H9 (cell line): ENCODE measurements around the gene MPP2. TPM values are rescaled to one million over a fixed set of nuclear protein-coding genes. Genes with fewer than 3 reads are reported as not detected.

Experiments used
- DNase-seq: peaks from one replicate; pipeline ENCODE4 v3.0.0-alpha.2; 2017
- H2AFZ ChIP-seq: one replicate; pipeline ENCODE4 v1.6.1; 2013; ENCODE audit warnings: mild to moderate bottlenecking, low read length, control low read depth, moderate library complexity
- H2AK5ac ChIP-seq: 2 replicates; pipeline ENCODE4 v1.6.1; 2013; ENCODE audit warnings: low read length, control low read depth, mixed read lengths; ENCODE audit not compliant: insufficient read length
- H2BK120ac ChIP-seq: one replicate; pipeline ENCODE4 v1.6.1; 2013; ENCODE audit warnings: low read depth, mild to moderate bottlenecking, low read length, control low read depth, inconsistent platforms; ENCODE audit not compliant: poor library complexity, severe bottlenecking
- H2BK12ac ChIP-seq: 2 replicates; pipeline ENCODE4 v1.6.1; 2013; ENCODE audit warnings: low read length, control low read depth, mixed read lengths, low read depth; ENCODE audit not compliant: insufficient read length
- H2BK15ac ChIP-seq: 2 replicates; pipeline ENCODE4 v1.6.1; 2013; ENCODE audit warnings: low read depth, low read length, control low read depth
- H2BK20ac ChIP-seq: one replicate; pipeline ENCODE4 v1.6.1; 2013; ENCODE audit warnings: low read depth, mild to moderate bottlenecking, low read length, control low read depth, inconsistent platforms; ENCODE audit not compliant: poor library complexity, severe bottlenecking
- H2BK5ac ChIP-seq: 2 replicates; pipeline ENCODE4 v1.6.1; 2013; ENCODE audit warnings: low read length, control low read depth, mixed read lengths; ENCODE audit not compliant: insufficient read length
- H3K14ac ChIP-seq: 2 replicates; pipeline ENCODE4 v1.6.1; 2013; ENCODE audit warnings: low read length, control low read depth; ENCODE audit not compliant: insufficient read depth
- H3K18ac ChIP-seq: 2 replicates; pipeline ENCODE4 v1.6.1; 2013; ENCODE audit warnings: low read depth, mild to moderate bottlenecking, mixed read lengths, low read length, control low read depth; ENCODE audit not compliant: insufficient read length
- H3K23ac ChIP-seq: 2 replicates; pipeline ENCODE4 v1.6.1; 2013; ENCODE audit warnings: low read length, control low read depth, mixed read lengths, low read depth; ENCODE audit not compliant: insufficient read length
- H3K23me2 ChIP-seq: 2 replicates; pipeline ENCODE4 v1.6.1; 2013; ENCODE audit warnings: low read depth, mild to moderate bottlenecking, mixed read lengths, low read length, control low read depth; ENCODE audit not compliant: insufficient read length, poor library complexity, severe bottlenecking
- H3K27ac ChIP-seq: 2 replicates; pipeline ENCODE4 v1.5.1; 2013; ENCODE audit warnings: low read length, control low read depth, mixed read lengths, low read depth; ENCODE audit not compliant: insufficient read length
- H3K27me3 ChIP-seq: 2 replicates; pipeline ENCODE4 v1.6.1; 2013; ENCODE audit warnings: low read length, control low read depth, inconsistent platforms; ENCODE audit not compliant: insufficient read depth
- H3K4ac ChIP-seq: 2 replicates; pipeline ENCODE4 v1.6.1; 2013; ENCODE audit warnings: low read depth, mild to moderate bottlenecking, control low read depth, inconsistent platforms, low read length, moderate library complexity
- H3K4me1 ChIP-seq: 2 replicates; pipeline ENCODE4 v1.6.1; 2013; ENCODE audit warnings: low read length, control low read depth, inconsistent platforms; ENCODE audit not compliant: insufficient read depth
- H3K4me2 ChIP-seq: 2 replicates; pipeline ENCODE4 v1.6.1; 2013; ENCODE audit warnings: low read length, control low read depth, mixed read lengths; ENCODE audit not compliant: insufficient read length, insufficient read depth
- H3K56ac ChIP-seq: 2 replicates; pipeline ENCODE4 v1.6.1; 2013; ENCODE audit warnings: low read depth, mild to moderate bottlenecking, mixed read lengths, low read length, control low read depth; ENCODE audit not compliant: insufficient read length
- H3K79me1 ChIP-seq: 2 replicates; pipeline ENCODE4 v1.6.1; 2013; ENCODE audit warnings: low read depth, mild to moderate bottlenecking, moderate library complexity, low read length, control low read depth, inconsistent platforms; ENCODE audit not compliant: insufficient read depth, poor library complexity, severe bottlenecking
- H3K79me2 ChIP-seq: 2 replicates; pipeline ENCODE4 v1.6.1; 2013; ENCODE audit warnings: low read length, control low read depth, inconsistent platforms; ENCODE audit not compliant: insufficient read depth
- H3K9ac ChIP-seq: 2 replicates; pipeline ENCODE4 v1.6.1; 2013; ENCODE audit warnings: low read length, control low read depth, mixed read lengths; ENCODE audit not compliant: insufficient read length; ENCODE audit errors: extremely low read depth
- H3K9me3 ChIP-seq: one replicate; pipeline ENCODE4 v1.6.1; 2013; ENCODE audit warnings: low read depth, low read length, inconsistent platforms; ENCODE audit not compliant: control insufficient read depth
- H3T11ph ChIP-seq: one replicate; pipeline ENCODE4 v1.6.1; 2013; ENCODE audit warnings: mild to moderate bottlenecking, low read length, control low read depth, inconsistent platforms
- H4K20me1 ChIP-seq: one replicate; pipeline ENCODE4 v1.6.1; 2013; ENCODE audit not compliant: control insufficient read depth, insufficient read length, insufficient read depth
- H4K5ac ChIP-seq: 2 replicates; pipeline ENCODE4 v1.6.1; 2013; ENCODE audit warnings: low read depth, mild to moderate bottlenecking, mixed read lengths, low read length, control low read depth; ENCODE audit not compliant: insufficient read length
- H4K8ac ChIP-seq: replicated peaks from 2 replicates; pipeline ENCODE4 v1.6.1; 2013; ENCODE audit warnings: low read length, control low read depth, mixed read lengths, low read depth; ENCODE audit not compliant: insufficient read length
- H4K91ac ChIP-seq: 2 replicates; pipeline ENCODE4 v1.6.1; 2013; ENCODE audit warnings: low read depth, mild to moderate bottlenecking, moderate library complexity, mixed read lengths, low read length, control low read depth; ENCODE audit not compliant: insufficient read length
- H3K27ac Mint-ChIP-seq, 3 experiments: 2 replicates in 2 of 3; 3 replicates in 1 of 3; pipeline ENCODE4 v1.8.0; 2020 to 2021; ENCODE audit warnings: mixed read lengths in 3 of 3, mild to moderate bottlenecking in 1 of 3, moderate library complexity in 1 of 3
- H3K27me3 Mint-ChIP-seq: 2 replicates; pipeline ENCODE4 v1.8.0; 2021; ENCODE audit warnings: low read depth, mild to moderate bottlenecking, moderate library complexity, mixed read lengths
- H3K36me3 Mint-ChIP-seq, 3 experiments: 2 replicates in 2 of 3; 3 replicates in 1 of 3; pipeline ENCODE4 v1.8.0; 2020 to 2021; ENCODE audit warnings: low read depth in 3 of 3, mixed read lengths in 3 of 3; ENCODE audit not compliant: insufficient read depth in 1 of 3
- H3K4me1 Mint-ChIP-seq, 2 experiments: 2 replicates each; pipeline ENCODE4 v1.8.0; 2020; ENCODE audit warnings: mixed read lengths in 2 of 2
- H3K4me3 Mint-ChIP-seq, 2 experiments: 2 replicates in 1 of 2; 3 replicates in 1 of 2; pipeline ENCODE4 v1.8.0; 2020 to 2021; ENCODE audit warnings: mild to moderate bottlenecking in 2 of 2, mixed read lengths in 2 of 2, moderate library complexity in 1 of 2
- H3K9me3 Mint-ChIP-seq, 2 experiments: 2 replicates in 1 of 2; 3 replicates in 1 of 2; pipeline ENCODE4 v1.8.0; 2020; ENCODE audit warnings: mild to moderate bottlenecking in 2 of 2, mixed read lengths in 2 of 2, moderate library complexity in 1 of 2
- WGBS: extraction: QIAGEN DNeasy Blood & Tissue Kit; methylation state at CpG from one replicate; pipeline ENCODE4 v1.1.7; 2013; ENCODE audit warnings: missing lambda C conversion rate, low lambda C conversion rate, mixed read lengths; ENCODE audit not compliant: insufficient read length; ENCODE audit errors: extremely low coverage; 5-methylcytosine and 5-hydroxymethylcytosine counted together
- total RNA-seq: library from RNA; stranded (reverse); gene quantifications from 2 replicates; pipeline ENCODE4 v1.2.1, GENCODE V29; 2021
- TF ChIP-seq, protein P1 (sequence below): fragments of 200-600 bp; sonication (generic); conservative IDR thresholded peaks from 3 replicates; pipeline ENCODE4 v1.8.0; 2021; ENCODE audit warnings: antibody characterized with exemption, mild to moderate bottlenecking

Gene MPP2
- total RNA-seq, 1 experiment from 2014 or later, result 16.3 TPM

DNA sequence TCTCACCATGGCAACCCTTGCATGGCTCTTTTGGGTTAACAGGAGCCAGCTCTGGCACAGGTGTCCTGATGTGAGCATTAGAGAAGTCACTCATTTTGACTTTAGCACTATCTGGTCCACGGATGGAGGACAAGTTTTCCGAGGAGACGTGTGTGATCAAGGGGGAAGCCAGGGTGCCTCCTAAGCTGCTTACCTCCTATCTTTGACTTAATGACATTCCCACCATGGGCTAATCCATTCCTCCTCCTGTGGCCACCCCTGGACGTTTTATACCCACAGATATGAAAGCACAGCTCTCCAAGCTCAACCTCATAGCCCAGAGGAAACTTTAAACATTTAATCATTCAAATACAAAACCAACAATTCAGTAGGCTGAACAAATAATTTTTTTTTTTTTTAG, 18.8 kb downstream of the MPP2 start:
- no peak overlapping the region for H4K91ac ChIP-seq
- Mint-ChIP-seq H3K4me3 (no peak overlapping the region), H3K36me3 (peaks cover 0 to 13% (median 8%) of the 10 kb centered on the region in 3 experiments; a peak in 4 of 7 replicates), H3K27me3 (no peaks in the 10 kb centered on the region), H3K9me3 (no peaks in the 10 kb centered on the region), H3K27ac (no peak overlapping the region; a peak in 1 of 7 replicates), H3K4me1 (peaks cover 25 to 31% of the 10 kb centered on the region in 2 experiments)
- H4K5ac ChIP-seq, result no peak overlapping the region
- H3K4me1 ChIP-seq, result peaks cover 12% of the 10 kb centered on the region
- H4K8ac ChIP-seq, result no peak overlapping the region
- H3K79me1 ChIP-seq, result no peaks in the 10 kb centered on the region
- no peak overlapping the region for H3K56ac ChIP-seq
- H3K4me2 ChIP-seq, result no peak overlapping the region
- H3K18ac ChIP-seq, result no peak overlapping the region
- H3K14ac ChIP-seq, result no peak overlapping the region
- no peak overlapping the region for H3K27ac ChIP-seq
- no peak overlapping the region for H3K23ac ChIP-seq
- H2AK5ac ChIP-seq, result no peak overlapping the region
- no peak overlapping the region for H2BK120ac ChIP-seq
- H2BK20ac ChIP-seq, result no peak overlapping the region
- TF ChIP-seq, protein P1, sequence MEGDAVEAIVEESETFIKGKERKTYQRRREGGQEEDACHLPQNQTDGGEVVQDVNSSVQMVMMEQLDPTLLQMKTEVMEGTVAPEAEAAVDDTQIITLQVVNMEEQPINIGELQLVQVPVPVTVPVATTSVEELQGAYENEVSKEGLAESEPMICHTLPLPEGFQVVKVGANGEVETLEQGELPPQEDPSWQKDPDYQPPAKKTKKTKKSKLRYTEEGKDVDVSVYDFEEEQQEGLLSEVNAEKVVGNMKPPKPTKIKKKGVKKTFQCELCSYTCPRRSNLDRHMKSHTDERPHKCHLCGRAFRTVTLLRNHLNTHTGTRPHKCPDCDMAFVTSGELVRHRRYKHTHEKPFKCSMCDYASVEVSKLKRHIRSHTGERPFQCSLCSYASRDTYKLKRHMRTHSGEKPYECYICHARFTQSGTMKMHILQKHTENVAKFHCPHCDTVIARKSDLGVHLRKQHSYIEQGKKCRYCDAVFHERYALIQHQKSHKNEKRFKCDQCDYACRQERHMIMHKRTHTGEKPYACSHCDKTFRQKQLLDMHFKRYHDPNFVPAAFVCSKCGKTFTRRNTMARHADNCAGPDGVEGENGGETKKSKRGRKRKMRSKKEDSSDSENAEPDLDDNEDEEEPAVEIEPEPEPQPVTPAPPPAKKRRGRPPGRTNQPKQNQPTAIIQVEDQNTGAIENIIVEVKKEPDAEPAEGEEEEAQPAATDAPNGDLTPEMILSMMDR, result no peak
- no peaks in the 10 kb centered on the region for H3K79me2 ChIP-seq
- WGBS, result no CpG with 5 or more reads among the region's 4 CpGs
- H2BK5ac ChIP-seq, result no peak overlapping the region
- no peak overlapping the region for H2BK12ac ChIP-seq
- no peak for DNase-seq
- no peaks in the 10 kb centered on the region for H3K9me3 ChIP-seq
- no peak overlapping the region for H3K4ac ChIP-seq
- no peak overlapping the region for H3T11ph ChIP-seq
- no peaks in the 10 kb centered on the region for H3K23me2 ChIP-seq
- peaks cover 4% of the 10 kb centered on the region for H4K20me1 ChIP-seq
- no peak overlapping the region for H2BK15ac ChIP-seq
- H3K27me3 ChIP-seq, result no peaks in the 10 kb centered on the region
- no peak overlapping the region for H2AFZ ChIP-seq
- no peak overlapping the region for H3K9ac ChIP-seq
